GM12874 (cell line): Measurements from ENCODE around the gene PIK3CD.

ENCODE experiments used
- CTCF ChIP-seq: IDR thresholded peaks from 2 replicates; pipeline ENCODE4 v1.5.1; 2011; ENCODE audit warnings: low read depth, mild to moderate bottlenecking, control low read depth, low read length, moderate library complexity; ENCODE audit not compliant: insufficient read depth

Gene PIK3CD

GRCh38 chr1:9718006-9718680 is 66.6 kb downstream of the PIK3CD start:
- TF ChIP-seq CTCF: no peak

DNA sequence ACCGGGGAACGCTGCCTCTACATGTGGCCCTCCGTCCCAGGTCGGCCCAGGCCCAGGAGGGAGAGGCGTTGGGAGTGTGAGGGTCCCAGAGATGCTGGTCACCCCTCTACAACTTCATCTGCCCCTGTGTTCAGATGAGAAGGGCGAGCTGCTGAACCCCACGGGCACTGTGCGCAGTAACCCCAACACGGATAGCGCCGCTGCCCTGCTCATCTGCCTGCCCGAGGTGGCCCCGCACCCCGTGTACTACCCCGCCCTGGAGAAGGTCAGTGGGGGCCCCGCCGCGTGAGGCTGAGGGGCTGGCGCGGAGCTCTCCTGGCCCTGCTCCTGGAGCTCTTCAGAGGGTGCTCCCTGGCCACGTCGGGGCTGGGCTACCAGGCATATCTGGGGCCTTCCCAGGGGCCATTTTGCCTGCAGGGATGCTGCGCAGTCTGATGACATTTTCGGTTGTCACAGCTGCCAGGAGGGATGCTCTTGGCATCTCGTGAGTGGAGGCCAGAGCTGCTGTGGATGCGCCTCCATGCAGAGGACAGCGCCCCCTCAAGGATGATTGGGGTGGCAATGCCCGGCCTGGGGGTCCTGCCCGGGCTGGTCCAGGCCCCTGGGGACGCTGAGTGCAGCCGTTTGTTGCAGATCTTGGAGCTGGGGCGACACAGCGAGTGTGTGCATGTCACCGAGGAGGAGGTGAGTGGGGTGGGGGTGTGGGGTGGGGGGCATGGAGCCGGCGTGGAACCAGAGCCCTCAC is 68.6 kb downstream of the PIK3CD start:
- TF ChIP-seq CTCF: peak; percentile 9; the same call in 1 of the 2 replicates

DNA sequence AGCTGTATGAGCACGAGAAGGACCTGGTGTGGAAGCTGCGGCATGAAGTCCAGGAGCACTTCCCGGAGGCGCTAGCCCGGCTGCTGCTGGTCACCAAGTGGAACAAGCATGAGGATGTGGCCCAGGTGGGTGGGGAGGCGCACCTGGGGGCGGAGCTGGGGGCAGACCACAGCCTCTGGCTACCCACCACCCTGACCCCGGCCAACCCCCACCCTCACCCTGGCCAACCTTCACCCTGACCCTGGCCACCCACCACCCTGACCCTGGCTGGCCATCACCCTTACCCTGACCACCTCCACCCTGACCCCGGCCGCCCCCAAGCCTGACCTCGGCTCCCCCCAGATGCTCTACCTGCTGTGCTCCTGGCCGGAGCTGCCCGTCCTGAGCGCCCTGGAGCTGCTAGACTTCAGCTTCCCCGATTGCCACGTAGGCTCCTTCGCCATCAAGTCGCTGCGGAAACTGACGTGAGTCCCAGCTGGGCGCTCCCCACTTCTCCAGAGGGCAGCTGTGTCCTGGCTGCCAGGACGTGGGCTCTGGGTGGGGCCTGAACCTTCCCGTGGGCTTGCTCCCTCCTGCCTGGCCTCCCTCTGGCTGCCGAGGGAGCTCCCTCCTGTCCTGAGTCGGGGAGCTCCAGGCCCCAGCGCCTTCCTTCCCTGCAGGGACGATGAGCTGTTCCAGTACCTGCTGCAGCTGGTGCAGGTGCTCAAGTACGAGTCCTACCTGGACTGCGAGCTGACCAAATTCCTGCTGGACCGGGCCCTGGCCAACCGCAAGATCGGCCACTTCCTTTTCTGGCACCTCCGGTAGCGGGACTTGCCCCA is 69.5 kb downstream of the PIK3CD start:
- no peak for TF ChIP-seq CTCF

- TF ChIP-seq CTCF: peak; percentile 71
These were observed 70.3 kb downstream of the PIK3CD start for GRCh38 chr1:9721606-9722377.

DNA sequence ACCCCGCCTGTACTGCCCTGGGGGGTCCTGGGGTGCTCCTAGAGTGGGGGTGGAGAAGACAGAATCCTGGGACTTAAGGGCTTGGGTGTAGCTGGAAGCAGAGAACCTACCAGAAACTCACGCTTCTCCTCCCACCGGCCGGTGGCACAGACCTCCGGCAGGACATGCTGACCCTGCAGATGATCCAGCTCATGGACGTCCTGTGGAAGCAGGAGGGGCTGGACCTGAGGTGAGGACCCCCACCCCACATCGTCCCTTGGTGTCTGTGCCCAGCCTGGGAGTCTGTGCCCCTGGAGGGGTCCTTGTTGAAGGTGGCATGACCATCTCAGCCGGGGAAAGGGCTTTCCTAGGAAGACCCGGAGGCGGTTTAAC is 70.8 kb downstream of the PIK3CD start:
- TF ChIP-seq CTCF: no peak

GRCh38 chr1:9723068-9723805 is 71.7 kb downstream of the PIK3CD start:
- TF ChIP-seq CTCF: no peak
